ENCODE data around the gene CYP2A13. TPM values are rescaled to one million over a fixed set of nuclear protein-coding genes. Genes with fewer than 3 reads are reported as not detected.
A peak's percentile ranks its signal among the peaks of the same experiment; 100 is the strongest.
"Not testable (repeated sequence)": the region's sequence is repeated elsewhere in the genome, so short reads cannot be mapped to it uniquely, and the experiment has no call there.

CYP2A13 gene, protein sequence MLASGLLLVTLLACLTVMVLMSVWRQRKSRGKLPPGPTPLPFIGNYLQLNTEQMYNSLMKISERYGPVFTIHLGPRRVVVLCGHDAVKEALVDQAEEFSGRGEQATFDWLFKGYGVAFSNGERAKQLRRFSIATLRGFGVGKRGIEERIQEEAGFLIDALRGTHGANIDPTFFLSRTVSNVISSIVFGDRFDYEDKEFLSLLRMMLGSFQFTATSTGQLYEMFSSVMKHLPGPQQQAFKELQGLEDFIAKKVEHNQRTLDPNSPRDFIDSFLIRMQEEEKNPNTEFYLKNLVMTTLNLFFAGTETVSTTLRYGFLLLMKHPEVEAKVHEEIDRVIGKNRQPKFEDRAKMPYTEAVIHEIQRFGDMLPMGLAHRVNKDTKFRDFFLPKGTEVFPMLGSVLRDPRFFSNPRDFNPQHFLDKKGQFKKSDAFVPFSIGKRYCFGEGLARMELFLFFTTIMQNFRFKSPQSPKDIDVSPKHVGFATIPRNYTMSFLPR
- total RNA-seq: not detected

DNA sequence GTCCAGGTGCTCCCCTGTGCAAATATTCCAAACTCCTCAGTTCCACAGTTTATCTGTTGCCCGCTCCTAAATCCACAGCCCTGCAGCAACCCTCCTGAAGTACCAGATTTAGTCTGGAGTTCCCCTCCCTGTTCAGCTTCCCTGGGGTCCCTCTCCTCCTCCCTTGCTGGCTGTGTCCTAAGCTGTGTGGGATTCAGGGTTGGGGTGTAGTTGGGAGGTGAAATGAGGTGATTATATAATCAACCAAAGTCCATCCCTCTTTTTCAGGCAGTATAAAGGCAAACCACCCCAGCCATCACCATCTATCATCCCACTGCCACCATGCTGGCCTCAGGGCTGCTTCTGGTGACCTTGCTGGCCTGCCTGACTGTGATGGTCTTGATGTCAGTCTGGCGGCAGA, at the start of gene CYP2A13:
CYP2A13 (plus strand) TSS at position 301 of the 400 bp plus-strand sequence; CDS start at position 322, 21 bp downstream.
- ATAC-seq (no peak), DNase-seq (ENCODE audit: low spot score in 2 of 2) (no peak)
- Mint-ChIP-seq H3K9me3 (no peaks in the 10 kb centered on the region), H3K36me3 (no peaks in the 10 kb centered on the region), H3K27ac (no peak within 1 kb of the TSS)

DNA sequence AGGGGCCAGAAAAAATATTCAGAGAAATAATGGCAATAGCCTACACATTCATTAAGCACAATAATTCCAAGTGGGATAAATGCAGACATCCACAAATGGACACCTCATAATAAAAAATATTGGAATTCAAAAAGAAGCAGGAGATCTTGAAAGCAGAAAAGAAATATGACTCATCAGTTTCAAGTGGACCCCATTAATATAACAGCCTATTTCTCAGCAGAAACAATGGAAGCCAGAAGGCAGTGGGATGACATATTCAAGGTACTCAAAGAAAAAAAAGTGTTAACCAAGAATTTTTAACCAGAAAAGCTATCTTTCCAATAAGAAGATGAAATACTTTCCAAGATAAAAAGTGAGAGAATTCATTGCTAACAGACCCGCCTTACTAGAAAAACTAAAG, 48.4 kb upstream of the CYP2A13 start:
- ATAC-seq (no peak), DNase-seq (ENCODE audit: low spot score in 2 of 2) (no peak)
- H3K36me3 Mint-ChIP-seq: no peaks in the 10 kb centered on the region
- H3K9me3 Mint-ChIP-seq: peaks cover 4% of the 10 kb centered on the region in 2 donors
- H3K27ac Mint-ChIP-seq: no peak overlapping the region

DNA sequence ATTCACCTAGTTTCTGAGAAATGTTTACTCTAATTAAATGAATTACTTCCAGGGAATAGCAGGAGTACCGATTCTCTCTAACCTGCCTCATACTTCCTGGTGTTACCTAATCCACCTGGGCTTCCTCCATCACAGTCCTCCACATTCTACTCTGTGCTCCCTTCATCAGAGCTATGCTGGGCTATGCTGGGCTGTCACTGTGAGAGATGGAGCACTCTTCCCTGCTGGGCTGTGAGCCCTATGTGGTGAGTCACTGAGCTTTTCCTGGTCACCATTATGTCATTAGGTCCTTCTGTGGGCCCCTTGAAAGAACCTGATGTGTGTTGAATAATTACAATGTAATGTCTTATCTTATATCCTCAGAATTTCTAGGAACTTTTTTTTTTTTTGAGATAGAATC, 43.2 kb upstream of the CYP2A13 start:
- DNase-seq (ENCODE audit: low spot score in 2 of 2); H3K27ac Mint-ChIP-seq; H3K9me3 Mint-ChIP-seq; ATAC-seq; H3K36me3 Mint-ChIP-seq: not testable (repeated sequence)

DNA sequence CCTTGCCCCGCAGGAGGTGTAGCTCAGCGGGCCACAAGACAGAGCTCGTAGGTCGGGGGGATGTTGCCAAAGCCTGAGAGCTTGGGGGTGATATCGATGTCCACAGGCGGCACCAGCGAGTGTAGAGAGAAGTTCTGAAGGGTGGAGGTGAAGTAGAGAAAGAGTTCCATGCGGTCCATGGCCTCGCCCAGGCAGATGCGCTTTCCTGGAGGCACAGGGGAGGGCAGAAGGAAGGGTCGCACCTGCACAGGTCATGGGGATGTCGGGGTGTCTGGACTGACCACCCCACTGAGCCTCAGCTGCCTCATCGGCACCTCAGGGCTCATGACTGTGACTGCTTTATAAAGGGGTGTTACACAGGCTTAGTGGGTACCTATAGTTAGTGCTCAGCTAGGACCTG, 37.8 kb upstream of the CYP2A13 start:
- no peaks in the 10 kb centered on the region for H3K36me3 Mint-ChIP-seq
- DNase-seq (ENCODE audit: low spot score in 2 of 2) (no peak), ATAC-seq (no peak)
- no peaks in the 10 kb centered on the region for H3K9me3 Mint-ChIP-seq
- H3K27ac Mint-ChIP-seq: no peak overlapping the region

DNA sequence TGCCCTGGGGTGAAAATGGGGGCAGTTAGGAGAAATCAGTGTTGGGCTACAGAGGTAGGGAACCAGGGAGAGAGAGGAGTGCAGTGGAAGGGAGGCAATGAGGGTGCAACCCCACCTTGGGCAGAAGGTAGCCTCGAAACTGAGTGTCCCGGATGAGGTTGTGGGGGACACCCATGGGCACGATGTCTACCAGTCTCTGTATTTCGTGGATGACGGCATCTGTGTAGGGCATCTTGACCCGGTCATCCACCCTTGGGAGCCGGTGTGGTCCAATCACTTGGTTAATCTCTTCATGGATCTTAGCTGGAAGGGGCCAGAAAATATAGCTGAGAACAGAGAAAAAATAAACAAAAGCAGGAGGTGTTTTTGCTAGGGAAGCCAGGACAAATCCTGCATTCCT, 36.1 kb upstream of the CYP2A13 start:
- not testable (repeated sequence) for ATAC-seq; DNase-seq (ENCODE audit: low spot score in 2 of 2); H3K9me3 Mint-ChIP-seq; H3K36me3 Mint-ChIP-seq
- H3K27ac Mint-ChIP-seq: peak overlapping the region in 1 of 2 donors; percentile 40

DNA sequence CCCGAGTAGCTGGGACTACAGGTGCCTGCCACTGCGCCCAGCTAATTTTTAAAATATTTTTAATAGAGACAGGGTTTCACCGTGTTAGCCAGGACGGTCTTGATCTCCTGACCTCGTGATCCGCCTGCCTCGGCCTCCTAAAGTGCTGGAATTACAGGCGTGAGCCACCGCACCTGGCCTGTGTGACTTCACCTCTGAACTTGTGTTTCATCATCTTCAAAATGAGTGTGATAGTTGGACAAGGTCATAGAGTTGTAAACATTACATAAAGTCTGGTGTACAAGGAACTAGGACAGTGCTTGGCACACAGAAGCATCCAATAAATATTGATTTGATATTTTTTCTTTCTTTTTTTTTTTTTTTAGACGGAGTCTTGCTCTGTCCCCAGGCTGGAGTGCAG, 34.9 kb upstream of the CYP2A13 start:
- H3K36me3 Mint-ChIP-seq; H3K27ac Mint-ChIP-seq; DNase-seq (ENCODE audit: low spot score in 2 of 2); H3K9me3 Mint-ChIP-seq; ATAC-seq: not testable (repeated sequence)

DNA sequence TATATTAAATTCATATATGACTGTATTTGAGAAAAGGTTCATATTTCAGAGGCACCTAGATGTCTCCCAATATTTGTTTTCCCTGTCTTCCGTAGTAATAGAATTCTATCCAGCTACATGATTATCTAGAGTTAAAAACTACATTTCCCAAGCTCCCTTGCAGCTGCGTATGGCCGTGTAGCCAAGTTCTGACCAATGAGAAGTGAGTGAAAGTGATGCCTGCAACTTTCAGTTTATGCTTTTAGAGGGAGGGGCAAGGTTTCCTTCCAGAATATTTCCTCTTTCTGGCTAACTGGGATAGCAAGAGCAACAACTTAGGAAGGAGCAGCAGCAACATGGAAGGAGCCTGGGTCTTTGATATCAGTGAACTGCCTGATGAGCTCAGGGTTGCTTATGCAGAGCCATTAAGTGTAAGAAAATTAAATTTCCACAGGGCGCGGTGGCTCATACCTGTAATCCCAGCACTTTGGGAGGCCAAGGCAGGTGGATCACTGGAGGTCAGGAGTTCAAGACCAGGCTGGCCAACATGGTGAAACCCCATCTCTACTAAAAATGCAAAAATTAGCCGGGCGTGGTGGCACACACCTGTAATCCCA, 23.2 kb upstream of the CYP2A13 start:
- Mint-ChIP-seq H3K36me3 (no peaks in the 10 kb centered on the region), H3K9me3 (no peaks in the 10 kb centered on the region), H3K27ac (no peak overlapping the region)
- ATAC-seq (peak in 1 of 2 donors; percentile 49), DNase-seq (ENCODE audit: low spot score in 2 of 2) (no peak)

DNA sequence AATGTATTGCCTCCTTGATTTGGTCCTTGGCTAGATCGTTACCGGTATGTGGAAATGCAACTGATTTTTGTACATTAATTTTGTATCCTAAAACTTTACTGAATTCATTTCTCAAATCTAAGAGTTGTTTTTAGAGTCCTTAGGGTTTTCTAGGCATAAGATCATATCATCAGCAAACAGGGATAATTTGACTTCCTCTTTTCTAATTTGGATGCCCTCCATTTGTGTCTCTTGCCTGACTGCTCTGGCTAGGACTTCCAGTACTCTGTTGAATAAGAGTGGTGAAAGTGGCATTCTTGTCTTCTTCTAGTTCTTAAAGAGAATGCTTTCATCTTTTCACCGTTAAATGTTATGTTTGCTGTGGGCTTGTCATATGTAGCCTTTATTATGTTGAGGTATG, 12.0 kb upstream of the CYP2A13 start:
- H3K36me3 Mint-ChIP-seq: peaks cover 0 to 12% of the 10 kb centered on the region in 2 donors
- H3K27ac Mint-ChIP-seq: no peak overlapping the region
- ATAC-seq: no peak
- no peak for DNase-seq (ENCODE audit: low spot score in 2 of 2)
- peaks cover 11 to 21% of the 10 kb centered on the region in 2 donors for H3K9me3 Mint-ChIP-seq

DNA sequence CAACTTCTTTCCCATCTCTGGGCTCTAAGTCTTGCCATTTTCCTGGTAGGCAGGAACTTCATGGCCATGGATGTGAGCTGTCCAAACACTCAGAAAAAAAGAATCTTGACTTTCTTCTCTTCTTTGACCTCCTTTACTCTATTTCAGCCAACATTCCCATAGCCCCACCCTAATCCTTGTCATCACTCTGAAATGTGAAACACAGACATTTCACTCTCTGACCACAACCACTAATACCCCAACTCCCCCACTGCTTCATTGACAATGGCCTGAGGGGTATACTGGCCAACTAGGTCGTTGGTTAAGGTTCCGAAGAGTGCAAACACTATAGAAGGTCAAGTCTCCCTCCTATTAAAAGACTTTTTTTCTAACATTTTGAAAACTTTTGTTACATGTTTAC, 4.7 kb upstream of the CYP2A13 start:
- Mint-ChIP-seq H3K27ac (no peak overlapping the region), H3K9me3 (peaks cover 12 to 21% of the 10 kb centered on the region in 2 donors), H3K36me3 (peaks cover 0 to 16% of the 10 kb centered on the region in 2 donors)
- ATAC-seq (no peak), DNase-seq (ENCODE audit: low spot score in 2 of 2) (no peak)

DNA sequence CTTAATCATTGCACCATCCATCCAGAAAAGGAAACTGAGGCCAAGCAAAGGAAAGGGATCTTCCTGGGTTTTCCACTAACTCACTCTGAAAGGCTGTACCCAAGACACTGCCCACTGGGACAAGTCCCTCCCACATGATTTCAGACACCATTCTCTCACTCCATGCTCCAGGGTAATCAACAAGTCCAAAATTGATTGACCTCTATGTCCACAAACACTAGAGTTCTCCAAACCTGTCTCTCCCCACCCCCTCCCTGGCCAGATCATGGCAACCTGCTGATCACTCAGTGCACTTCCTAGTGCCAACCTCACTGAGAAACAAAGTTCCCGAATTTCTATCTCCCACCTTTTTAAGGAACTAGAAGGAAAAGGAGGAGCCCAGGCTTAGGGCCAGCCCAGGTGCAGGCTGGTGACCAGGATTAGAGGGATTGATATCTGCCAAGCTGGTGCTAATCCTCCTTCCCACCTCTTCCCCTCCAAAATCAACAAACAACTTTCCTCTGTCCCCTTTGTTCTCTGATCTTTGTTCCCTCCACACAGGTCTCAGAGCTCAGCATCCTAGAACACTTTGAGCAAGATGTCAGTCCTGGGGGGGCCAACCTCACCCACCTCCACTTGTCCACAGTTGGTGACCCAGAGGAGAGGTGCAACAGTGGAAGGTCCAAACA, 2.4 kb upstream of the CYP2A13 start:
- no peak overlapping the region for H3K27ac Mint-ChIP-seq
- H3K36me3 Mint-ChIP-seq: peaks cover 0 to 8% of the 10 kb centered on the region in 2 donors
- H3K9me3 Mint-ChIP-seq: peaks cover 5% of the 10 kb centered on the region in 2 donors
- ATAC-seq (no peak), DNase-seq (ENCODE audit: low spot score in 2 of 2) (no peak)

DNA sequence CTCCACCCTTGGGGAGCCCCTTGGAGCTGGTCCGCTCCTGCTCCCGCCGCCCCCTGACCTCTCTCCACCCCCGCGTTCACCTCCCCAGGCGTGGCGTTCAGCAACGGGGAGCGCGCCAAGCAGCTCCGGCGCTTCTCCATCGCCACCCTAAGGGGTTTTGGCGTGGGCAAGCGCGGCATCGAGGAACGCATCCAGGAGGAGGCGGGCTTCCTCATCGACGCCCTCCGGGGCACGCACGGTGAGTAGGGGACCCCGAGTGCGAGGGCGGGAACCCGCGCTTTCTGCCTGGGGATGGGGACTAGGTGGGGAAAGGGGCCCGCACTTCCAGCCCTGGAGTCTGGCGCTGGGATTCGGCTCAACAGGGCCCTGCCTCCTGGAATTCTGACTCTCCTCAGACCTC, 1.7 kb downstream of the CYP2A13 start:
- H3K9me3 Mint-ChIP-seq: no peaks in the 10 kb centered on the region
- H3K27ac Mint-ChIP-seq: no peak overlapping the region
- H3K36me3 Mint-ChIP-seq: no peaks in the 10 kb centered on the region
- DNase-seq (ENCODE audit: low spot score in 2 of 2) (no peak), ATAC-seq (no peak)

DNA sequence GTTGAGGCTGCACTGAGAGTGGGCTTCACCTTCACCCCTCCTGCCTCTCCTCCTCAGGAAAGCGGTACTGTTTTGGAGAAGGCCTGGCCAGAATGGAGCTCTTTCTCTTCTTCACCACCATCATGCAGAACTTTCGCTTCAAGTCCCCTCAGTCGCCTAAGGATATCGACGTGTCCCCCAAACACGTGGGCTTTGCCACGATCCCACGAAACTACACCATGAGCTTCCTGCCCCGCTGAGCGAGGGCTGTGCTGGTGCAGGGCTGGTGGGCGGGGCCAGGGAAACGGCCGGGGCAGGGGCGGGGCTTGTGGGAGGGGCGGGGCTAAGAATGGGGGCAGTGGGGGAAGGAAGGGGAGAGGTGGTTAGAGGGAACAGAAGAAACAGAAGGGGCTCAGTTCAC, 7.5 kb downstream of the CYP2A13 start:
- no peak for DNase-seq (ENCODE audit: low spot score in 2 of 2)
- peaks cover 6 to 10% of the 10 kb centered on the region in 2 donors for H3K9me3 Mint-ChIP-seq
- peaks cover 0 to 8% of the 10 kb centered on the region in 2 donors for H3K36me3 Mint-ChIP-seq
- no peak overlapping the region for H3K27ac Mint-ChIP-seq
- ATAC-seq: peak; percentile 59 to 73

DNA sequence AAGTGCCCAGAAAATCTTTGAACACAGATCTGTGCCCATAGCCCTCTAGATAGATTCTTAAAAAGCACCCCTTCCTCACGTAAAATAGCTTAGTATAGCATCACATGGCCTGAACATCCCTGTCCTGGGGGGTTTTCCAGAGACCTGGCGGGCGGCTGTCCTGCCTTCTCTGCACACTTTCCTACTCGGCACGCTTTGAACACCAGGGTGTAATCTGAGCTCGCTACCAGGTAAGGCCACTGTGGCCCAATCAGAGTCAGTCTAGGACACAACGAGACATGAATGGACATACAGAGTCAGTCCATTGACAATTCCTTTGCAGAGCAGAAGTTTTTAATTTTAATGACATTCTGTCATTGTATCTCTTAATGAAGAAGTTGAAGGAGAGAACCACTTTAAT, 8.1 kb downstream of the CYP2A13 start:
- no peak overlapping the region for H3K27ac Mint-ChIP-seq
- peaks cover 8 to 13% of the 10 kb centered on the region in 2 donors for H3K9me3 Mint-ChIP-seq
- ATAC-seq (no peak), DNase-seq (ENCODE audit: low spot score in 2 of 2) (no peak)
- peaks cover 1 to 12% of the 10 kb centered on the region in 2 donors for H3K36me3 Mint-ChIP-seq

DNA sequence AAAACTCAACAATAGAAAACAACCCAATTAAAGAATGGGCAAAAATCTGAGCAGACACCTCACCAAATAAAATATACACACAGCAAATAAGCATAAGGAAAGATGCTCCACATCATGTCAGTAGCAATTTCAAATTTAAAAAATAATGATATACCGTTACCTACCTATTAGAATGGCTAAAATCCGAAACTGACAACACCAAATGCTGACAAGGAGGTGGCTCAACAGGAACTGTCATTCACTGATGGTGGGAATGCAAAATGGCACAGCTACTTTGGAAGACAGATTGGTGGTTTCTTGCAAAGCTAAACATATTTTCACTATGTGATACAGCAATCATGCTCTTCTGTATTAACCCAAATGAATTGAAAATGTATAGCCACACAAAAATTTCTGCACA, 9.1 kb downstream of the CYP2A13 start:
- ATAC-seq: no peak
- H3K27ac Mint-ChIP-seq: no peak overlapping the region
- peaks cover 11 to 20% of the 10 kb centered on the region in 2 donors for H3K36me3 Mint-ChIP-seq
- H3K9me3 Mint-ChIP-seq: peaks cover 13 to 21% of the 10 kb centered on the region in 2 donors
- DNase-seq (ENCODE audit: low spot score in 2 of 2): no peak

DNA sequence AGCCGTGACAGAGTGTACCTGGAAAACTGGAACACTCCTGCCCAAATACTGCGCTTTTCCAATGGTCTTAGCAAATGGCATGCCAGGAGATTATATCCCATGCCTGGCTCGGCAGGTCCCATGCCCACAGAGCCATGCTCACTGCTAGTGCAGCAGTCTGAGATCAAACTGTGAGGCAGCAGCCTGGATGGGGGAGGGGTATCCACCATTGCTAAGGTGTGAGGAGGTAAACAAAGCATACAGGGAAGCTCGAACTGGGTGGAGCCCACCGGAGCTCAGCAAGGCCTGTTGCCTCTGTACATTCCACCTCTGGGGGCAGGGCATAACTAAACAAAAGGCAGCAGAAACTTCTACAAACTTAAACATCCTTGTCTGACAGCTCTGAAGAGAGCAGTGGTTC, 10.5 kb downstream of the CYP2A13 start:
- ATAC-seq (no peak), DNase-seq (ENCODE audit: low spot score in 2 of 2) (no peak)
- H3K27ac Mint-ChIP-seq: no peak overlapping the region
- H3K36me3 Mint-ChIP-seq: peaks cover 13 to 23% of the 10 kb centered on the region in 2 donors
- H3K9me3 Mint-ChIP-seq: peaks cover 14 to 23% of the 10 kb centered on the region in 2 donors

DNA sequence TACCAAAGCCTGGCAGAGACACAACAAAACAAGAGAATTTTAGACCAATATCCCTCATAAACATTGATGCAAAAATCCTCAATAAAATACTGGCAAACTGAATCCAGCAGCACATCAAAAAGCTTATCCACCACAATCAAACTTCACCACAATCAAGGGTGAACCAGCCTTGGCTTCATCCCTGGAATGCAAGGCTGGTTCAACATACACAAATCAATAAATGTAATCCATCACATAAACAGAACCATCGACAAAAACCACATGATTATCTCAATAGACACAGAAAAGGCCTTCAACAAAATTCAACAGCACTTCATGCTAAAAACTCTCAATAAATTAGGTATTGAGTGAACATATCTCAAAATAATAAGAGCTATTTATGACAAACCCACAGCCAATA, 14.0 kb downstream of the CYP2A13 start:
- peaks cover 13 to 23% of the 10 kb centered on the region in 2 donors for H3K36me3 Mint-ChIP-seq
- peaks cover 14 to 23% of the 10 kb centered on the region in 2 donors for H3K9me3 Mint-ChIP-seq
- ATAC-seq; H3K27ac Mint-ChIP-seq; DNase-seq (ENCODE audit: low spot score in 2 of 2): not testable (repeated sequence)

DNA sequence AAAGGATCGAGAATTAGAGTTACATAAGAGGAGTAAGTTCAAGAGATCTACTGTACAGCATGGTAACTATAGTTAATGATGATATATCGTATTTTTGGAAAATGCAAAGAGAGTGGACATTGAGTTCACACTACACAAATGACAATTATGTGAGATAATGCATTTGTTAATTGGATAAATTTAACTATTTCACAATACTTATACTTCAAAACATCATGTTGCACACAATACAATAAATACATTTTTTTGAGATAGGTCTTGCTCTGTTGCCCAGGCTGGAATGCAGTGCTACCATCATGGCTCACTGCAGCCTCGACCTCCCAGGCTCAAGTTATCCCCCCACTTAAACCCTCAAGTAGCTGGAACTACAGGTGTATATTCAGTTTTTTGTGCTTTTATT, 17.9 kb downstream of the CYP2A13 start:
- H3K27ac Mint-ChIP-seq: no peak overlapping the region
- DNase-seq (ENCODE audit: low spot score in 2 of 2): no peak
- peaks cover 9 to 12% of the 10 kb centered on the region in 2 donors for H3K9me3 Mint-ChIP-seq
- H3K36me3 Mint-ChIP-seq: peaks cover 13% of the 10 kb centered on the region in 2 donors
- no peak for ATAC-seq

Measured in activated naive CD4-positive, alpha-beta T cell treated with anti-CD3 and anti-CD28 coated beads, Interleukin-2, amount 50 U/mL, for 72 hours (primary cell).